8988T (cell line): ENCODE measurements around the gene PRDM16.

Source experiments
- DNase-seq: peaks from one replicate; pipeline ENCODE4 v3.0.0; 2011

Gene PRDM16

DNA sequence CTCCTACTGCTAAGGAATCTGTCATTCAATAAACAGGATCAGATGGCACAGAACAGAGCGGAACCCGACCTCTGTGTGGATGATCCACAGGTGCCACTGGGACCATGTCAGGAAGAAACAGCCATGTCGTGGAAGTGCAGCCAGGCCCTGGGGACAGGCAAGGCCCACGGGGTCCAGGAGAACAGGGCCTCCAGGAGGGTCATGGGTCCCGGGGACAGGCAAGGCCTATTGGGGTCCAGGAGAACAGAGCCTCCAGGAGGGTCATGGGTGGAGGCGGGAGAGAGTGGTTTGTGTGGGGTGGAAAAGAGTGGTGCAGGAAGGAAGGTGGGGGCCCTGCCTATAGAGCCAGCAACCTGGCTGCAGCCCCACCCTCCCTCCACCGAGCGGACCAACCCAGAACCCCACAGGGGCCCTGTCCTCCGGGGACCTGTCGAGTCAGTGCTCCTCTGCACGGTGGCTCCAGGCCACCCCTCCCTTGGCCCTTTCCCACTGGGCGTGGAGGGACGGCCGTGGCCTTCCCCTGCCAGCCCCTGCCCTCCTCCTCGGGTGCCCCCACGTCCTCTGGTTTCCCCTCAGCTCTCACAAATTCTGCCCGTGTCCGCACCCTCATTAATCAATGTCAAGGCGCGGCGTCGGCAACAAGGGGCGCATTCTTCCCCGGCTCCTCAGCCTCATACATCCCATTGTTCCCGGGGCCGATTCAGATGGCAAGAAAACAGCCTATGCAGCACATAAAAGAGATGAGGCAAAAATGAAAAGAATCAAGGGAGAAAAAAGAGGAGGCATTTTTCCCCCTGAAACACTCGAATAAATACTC lies 146.4 kb downstream of the PRDM16 start:
- no peak for DNase-seq

DNA sequence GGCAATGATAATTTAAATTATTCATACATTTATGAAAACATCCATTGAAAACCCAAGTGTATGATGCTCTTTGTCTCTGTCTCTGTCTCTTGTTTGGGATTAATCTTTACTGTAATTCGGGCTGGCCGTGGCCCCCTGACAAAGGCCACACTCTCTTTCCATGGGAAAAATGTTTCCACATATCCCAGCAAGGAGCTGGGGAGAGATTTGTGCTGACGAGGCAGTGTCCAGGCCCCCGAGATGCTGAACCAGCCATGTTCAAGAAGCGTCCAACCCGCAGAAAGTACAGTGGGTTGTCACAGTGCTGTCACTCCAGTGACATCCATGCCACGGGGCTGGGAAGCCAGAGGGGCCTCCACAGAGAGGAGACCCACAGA lies 147.0 kb downstream of the PRDM16 start:
- DNase-seq: no peak

- no peak for DNase-seq
Measured at GRCh38 chr1:3217181-3217641, 148.2 kb downstream of the PRDM16 start.

- DNase-seq: no peak
Measured at GRCh38 chr1:3217979-3218679, 149.1 kb downstream of the PRDM16 start.

DNA sequence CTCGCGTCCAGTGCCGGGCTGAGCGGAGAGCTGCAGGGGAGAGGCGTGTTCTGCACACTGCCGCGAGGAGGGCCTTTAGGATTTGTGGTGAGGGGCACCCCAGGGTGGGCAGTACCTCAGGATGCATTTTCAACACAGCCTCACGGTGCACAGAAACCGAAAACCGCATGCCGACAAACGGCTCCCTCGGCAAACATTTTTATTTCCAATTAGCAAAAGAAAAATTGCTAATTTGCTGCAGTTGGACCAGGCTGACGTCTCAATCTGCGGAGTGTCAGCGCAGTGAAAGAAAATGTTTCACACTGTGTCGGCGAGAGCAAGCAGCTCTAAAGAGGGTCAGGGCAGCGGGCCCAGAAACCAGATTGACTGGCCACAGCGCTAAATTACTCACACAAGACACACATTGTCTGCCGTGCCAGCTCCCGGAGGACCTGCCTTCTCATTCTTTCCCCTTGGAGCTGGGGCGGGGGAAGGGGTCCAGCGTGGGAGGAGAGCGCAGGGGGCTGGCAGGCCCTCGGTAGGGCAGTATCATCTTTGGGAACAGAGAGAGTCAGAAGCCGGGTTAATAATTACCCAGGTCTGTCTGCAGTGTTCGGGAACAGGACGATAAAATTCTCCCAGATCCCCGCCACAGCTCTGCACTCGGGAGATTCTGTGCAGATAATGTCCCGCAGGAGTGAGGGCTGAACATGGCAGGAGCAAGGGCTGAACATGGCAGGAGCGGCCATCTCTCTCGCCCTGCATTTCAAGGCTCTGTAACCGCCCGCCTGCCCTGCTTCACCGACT lies 150.2 kb downstream of the PRDM16 start:
- peak; percentile 43 for DNase-seq

DNA sequence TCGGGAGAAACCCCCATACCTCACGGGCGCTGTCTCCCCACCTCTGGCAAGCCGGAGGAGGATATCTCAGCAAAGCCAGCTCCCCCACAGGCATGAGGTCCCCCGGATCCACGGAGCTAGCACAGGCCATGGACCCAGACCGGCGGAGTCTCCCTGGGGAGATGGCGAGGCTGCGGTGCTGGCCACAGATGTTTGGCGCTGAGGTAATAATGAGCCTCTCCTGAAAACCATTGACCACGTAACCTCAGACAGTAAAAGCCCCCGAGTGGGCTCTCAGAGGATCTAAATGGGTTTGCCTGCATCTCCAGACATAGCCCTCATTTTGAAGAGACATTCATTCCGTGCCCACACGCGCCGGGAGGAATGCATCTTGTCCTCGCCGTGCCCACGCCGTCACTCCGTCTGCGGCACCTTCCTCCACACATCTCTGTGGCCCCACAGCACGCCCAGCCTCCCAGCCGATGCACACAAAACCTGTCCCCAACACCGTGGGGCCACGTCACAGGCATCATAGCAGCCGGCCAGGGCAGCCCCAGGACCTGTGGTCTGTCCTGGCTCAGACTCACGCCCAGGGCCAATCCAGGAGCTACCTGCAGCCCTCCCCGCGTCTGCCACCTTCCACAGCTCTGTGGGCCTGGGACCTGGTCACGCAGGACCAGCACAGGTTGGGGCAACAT lies 150.9 kb downstream of the PRDM16 start:
- no peak for DNase-seq

- no peak for DNase-seq
Measured at GRCh38 chr1:3221112-3222041, 152.4 kb downstream of the PRDM16 start.

DNA sequence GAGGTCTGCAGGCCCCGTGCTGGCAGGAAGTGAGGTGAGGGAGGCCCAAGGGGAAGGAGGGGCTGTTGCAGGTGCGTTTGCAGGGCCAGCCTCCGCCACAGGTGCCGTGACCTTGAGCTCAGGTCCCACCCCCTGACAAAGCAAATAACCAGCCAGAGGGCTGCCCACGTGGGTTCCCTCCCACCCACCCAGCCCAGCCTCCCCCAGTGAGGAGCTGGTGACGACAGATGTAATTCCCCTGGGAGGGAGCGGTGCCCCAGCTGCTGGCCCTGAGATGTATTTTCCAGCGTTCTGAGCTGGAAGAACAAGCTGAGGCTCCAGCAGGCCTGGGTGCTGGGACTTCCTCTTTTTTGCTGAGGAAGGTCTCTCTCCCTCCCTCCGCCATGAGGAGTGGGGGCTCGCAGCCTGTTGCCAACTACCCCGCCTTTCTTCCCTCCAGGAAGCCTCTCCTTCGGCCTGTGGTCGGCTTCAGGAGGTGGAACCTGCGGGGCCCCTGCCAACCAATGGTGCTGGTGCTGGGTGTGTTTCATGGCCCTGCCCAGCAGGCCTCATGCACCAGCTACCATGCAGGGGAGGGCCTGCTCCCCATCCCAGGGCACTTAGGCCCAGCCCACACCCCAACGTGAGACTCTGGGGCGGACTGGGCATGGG lies 153.2 kb downstream of the PRDM16 start:
- no peak for DNase-seq

- DNase-seq: no peak
Measured at GRCh38 chr1:3225661-3226060, 156.7 kb downstream of the PRDM16 start.

DNA sequence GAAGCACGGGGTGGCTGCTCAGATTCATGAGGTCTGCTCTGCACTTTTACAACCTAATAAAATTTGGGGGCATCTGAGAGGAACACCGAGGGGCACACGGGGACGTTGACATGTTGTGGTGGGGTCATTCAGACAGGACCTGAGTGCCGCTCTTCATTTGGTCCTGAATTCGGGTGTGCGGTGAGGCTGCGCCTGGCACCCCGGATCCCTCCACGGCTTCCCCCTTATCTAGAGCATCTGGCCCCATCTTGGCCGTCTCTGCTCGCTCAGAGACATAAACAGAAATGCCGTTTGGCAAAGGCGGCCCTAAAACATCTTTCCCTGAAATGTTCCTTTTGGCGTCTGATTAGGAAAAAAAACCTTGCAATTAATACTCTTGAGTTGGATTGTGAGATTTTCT lies 157.2 kb downstream of the PRDM16 start:
- peak; percentile 52 for DNase-seq

- DNase-seq: no peak
Measured at GRCh38 chr1:3226701-3227350, 157.8 kb downstream of the PRDM16 start.

DNA sequence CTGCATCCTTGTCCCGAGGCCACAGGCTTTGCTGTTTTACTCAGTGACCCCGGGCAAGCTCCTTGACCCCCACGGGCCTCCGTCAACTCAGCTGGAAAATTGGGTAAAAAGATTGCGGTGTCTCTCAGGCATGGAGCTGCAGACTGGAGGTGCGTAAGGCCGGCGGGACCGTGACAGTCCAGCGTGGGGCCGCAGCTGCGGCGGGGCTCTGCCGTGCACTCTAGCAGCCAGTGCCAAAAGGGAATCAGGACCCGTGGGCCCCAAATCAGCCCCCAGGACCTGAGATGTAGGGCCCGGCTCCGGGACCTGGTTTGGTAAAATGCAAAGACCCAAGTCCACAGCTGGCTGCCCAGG lies 158.3 kb downstream of the PRDM16 start:
- no peak for DNase-seq

DNA sequence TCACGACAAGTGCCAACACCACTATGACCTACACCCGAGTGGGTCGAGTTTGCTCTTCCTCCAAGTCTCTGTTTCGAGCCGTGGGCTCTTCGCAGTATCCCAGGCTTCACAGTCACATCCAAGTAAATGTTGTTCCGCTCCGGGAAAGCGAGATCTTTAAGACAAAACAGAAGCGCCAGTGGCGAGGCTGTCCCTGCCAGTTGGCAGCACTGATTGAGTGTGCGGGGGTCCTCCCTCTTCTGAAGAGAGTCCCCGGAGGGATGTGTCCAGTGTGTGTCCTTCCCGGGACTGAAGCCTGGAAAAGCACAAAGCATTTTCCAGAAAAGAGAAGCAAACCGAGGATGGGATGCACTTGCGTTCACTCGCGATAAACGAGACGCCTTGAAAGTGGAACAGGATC lies 158.9 kb downstream of the PRDM16 start:
- no peak for DNase-seq

- no peak for DNase-seq
Measured at GRCh38 chr1:3229081-3229725, 160.2 kb downstream of the PRDM16 start.

DNA sequence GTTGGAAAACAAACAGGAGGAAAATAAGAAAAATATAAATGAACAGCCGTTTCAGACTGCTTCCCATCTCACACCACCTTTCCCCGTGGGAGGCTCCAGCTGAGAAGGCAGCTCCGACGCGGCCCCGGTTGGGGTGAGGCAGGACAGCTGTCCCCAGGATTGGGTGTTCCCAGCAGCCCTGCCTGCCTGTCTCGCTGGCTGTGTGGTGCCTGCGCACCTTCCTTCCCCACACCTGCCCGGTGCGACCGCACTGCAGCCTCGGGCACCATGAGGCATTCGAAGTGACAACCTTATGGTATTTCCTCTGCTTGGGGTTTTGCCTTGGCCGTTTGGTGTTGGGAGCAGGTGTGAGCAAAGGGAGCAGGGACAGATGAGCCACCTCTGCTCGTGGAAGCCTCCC lies 161.6 kb downstream of the PRDM16 start:
- DNase-seq: no peak

GRCh38 chr1:3231245-3231644 lies 162.2 kb downstream of the PRDM16 start:
- no peak for DNase-seq

DNA sequence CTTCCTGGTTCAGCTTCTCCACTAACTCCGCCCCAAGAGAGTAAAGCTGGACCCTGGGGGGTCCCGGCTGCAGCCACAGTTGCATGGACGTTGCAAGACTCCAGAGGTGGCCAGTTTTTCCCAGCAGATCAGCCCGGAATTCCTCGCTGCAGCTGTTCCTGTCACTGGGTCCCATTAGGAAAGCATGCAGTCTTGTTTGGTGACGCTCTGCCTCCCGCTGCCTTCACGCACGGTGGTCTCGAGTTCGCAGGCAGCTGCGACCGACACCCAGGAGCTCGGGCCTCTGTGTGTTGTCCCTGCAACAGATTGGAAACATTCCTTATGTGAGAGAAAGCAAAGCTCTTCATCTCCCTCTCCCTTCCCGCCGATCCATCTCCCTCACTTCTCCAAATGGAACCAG lies 162.8 kb downstream of the PRDM16 start:
- DNase-seq: no peak

DNA sequence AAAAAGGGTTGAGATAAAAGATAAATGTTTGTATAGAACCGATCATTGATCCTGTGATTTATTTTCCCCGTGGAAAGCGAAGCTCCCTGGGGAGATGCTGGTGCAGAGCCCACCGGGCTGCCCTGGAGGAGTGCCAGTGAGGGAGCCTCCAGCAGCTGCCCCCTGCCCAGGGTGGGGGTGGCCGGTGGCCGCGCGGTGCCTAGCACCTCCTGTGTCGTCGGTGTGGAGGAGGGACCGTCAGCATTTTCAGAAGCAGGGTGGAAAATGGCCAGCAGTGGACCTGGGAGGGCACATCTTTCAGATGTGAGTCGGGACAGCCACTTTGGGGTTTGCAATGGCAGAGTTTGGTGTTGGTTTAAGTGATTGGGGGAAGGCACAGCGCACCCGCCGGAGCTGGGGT lies 164.0 kb downstream of the PRDM16 start:
- no peak for DNase-seq

GRCh38 chr1:3233551-3233950 lies 164.5 kb downstream of the PRDM16 start:
- DNase-seq: no peak

GRCh38 chr1:3234281-3234680 lies 165.3 kb downstream of the PRDM16 start:
- DNase-seq: no peak
